Pancreas (tissue), 10 donors: ENCODE results near the gene FMO1. TPM values are rescaled to one million over a fixed set of nuclear protein-coding genes. Genes with fewer than 3 reads are reported as not detected.

ENCODE experiments used
- ATAC-seq, 4 donors: fragments of 200-7000 bp; cut with Tn5 transposase; one replicate each; pipeline versions ENCODE4 v1.8.0 to v1.9.1; 2020; ENCODE audit warnings: mild to moderate bottlenecking in 4 of 4, moderate library complexity in 4 of 4
- DNase-seq, 6 donors: peaks; one replicate each; pipeline ENCODE4 v3.0.0-alpha.2; 2020
- FAIRE-seq: peaks from 2 replicates; lab custom pipeline; 2012; peaks lifted over from hg19 to GRCh38; lab: Jason Lieb, UNC
- H3K27ac ChIP-seq, 4 donors: fragments of 200-600 bp; sonication (generic); 1 replicate in 3 of 4; 2 replicates in 1 of 4; pipeline versions ENCODE4 v1.5.0 to v1.8.0; 2020
- H3K27me3 ChIP-seq, 4 donors: fragments of 200-600 bp; one replicate each; pipeline ENCODE4 v1.8.0; 2021
- H3K36me3 ChIP-seq, 3 donors: fragments of 200-600 bp; sonication (generic) in 1 of 3; one replicate each; pipeline versions ENCODE4 v1.5.0 to v1.8.0; 2020 to 2021
- H3K4me1 ChIP-seq, 3 donors: fragments of 200-600 bp; one replicate each; pipeline ENCODE4 v1.8.0; 2021
- H3K4me3 ChIP-seq, 4 donors: fragments of 200-600 bp; sonication (generic) in 2 of 4; one replicate each; pipeline versions ENCODE4 v1.5.0 to v1.8.0; 2020 to 2021
- H3K9me3 ChIP-seq, 4 donors: fragments of 200-600 bp; one replicate each; pipeline ENCODE4 v1.8.0; 2021
- CTCF ChIP-seq, 4 donors: fragments of 200-600 bp; sonication (generic) in 3 of 4; IDR thresholded peaks; one replicate each; pipeline versions ENCODE4 v1.5.0 to v1.8.0; 2021; ENCODE audit warnings: antibody characterized with exemption in 4 of 4
- WGBS, 2 donors: extraction: QIAGEN DNeasy Blood & Tissue Kit; methylation state at CpG; one replicate each; pipeline ENCODE4 v1.1.7; 2013; 5-methylcytosine and 5-hydroxymethylcytosine counted together
- intact Hi-C, 3 donors: fragments of 100-400 bp; cut with DNase I; formaldehyde crosslinking; loops; one replicate each; pipeline versions ENCODE4 v1.11.1 to v1.14.2; 2022
- polyA plus RNA-seq, 2 donors: library from polyadenylated mRNA; stranded (reverse); fragments of 200-250 nt; gene quantifications; one replicate each; pipeline ENCODE4 v1.2.3, GENCODE V29; 2013
- total RNA-seq, 6 donors: library from RNA; stranded (reverse); fragmentation: NEBNext Ultra II Directional in 4 of 6; extraction: Animal tissue kit (Norgen Biotek cat#: 25700) in 4 of 6; gene quantifications; one replicate each; pipeline versions ENCODE4 v1.2.1 to v1.2.4, GENCODE V29; 2021 to 2023
- donor health status: healthy with polysubstance abuse.
- donor health status: DM: no; HTN: no; CAD: no; lungs with moderate emphysema.
- donor health status: DM: no; HTN: no; CAD: no.
- donor health status: control.
- donor health status: control.
- donor health status: Bipolar disorder and iron deficiency.
- donor health status: DM: yes; HTN: yes; CAD: no.
- donor health status: DM: no; HTN: no; CAD: no.
- donor health status: DM: no; HTN: no; CAD: no.
- donor health status: DM: yes; HTN: yes; CAD: no.

Gene FMO1
- total and polyA plus RNA-seq, 8 donors = 0.37 to 5.4 (median 1.4) TPM

GRCh38 chr1:171267391-171267790 is 19.1 kb downstream of the FMO1 start:
- DNase-seq (no peak), ATAC-seq (no peak), FAIRE-seq (no peak)
- Histone ChIP-seq H3K27ac (no peak overlapping the region), H3K27me3 (no peaks in the 10 kb centered on the region), H3K4me1 (no peaks in the 10 kb centered on the region), H3K36me3 (no peaks in the 10 kb centered on the region), H3K9me3 (no peaks in the 10 kb centered on the region), H3K4me3 (no peak overlapping the region)
- intact Hi-C loops = no loop called here
- 59 to 60% methylated on average over 1 of the region's 1 CpG for WGBS, 2 donors
- no peak for TF ChIP-seq CTCF (IDR thresholded peaks at IDR 0.05)

GRCh38 chr1:171270806-171271205 is 22.5 kb downstream of the FMO1 start:
- intact Hi-C loops = no loop called here
- Histone ChIP-seq H3K9me3 (no peaks in the 10 kb centered on the region), H3K36me3 (no peaks in the 10 kb centered on the region), H3K27ac (no peak overlapping the region), H3K4me3 (no peak overlapping the region), H3K4me1 (no peaks in the 10 kb centered on the region), H3K27me3 (no peaks in the 10 kb centered on the region)
- WGBS, 2 donors = 81 to 84% methylated on average over 2 of the region's 2 CpGs
- FAIRE-seq (no peak), ATAC-seq (no peak), DNase-seq (no peak)
- no peak for TF ChIP-seq CTCF (IDR thresholded peaks at IDR 0.05)

GRCh38 chr1:171277534-171277933 is 29.2 kb downstream of the FMO1 start:
- no peaks in the 10 kb centered on the region for H3K36me3 ChIP-seq
- no peak for TF ChIP-seq CTCF (IDR thresholded peaks at IDR 0.05)
- 23 to 34% methylated on average over 2 of the region's 2 CpGs for WGBS, 2 donors

DNA sequence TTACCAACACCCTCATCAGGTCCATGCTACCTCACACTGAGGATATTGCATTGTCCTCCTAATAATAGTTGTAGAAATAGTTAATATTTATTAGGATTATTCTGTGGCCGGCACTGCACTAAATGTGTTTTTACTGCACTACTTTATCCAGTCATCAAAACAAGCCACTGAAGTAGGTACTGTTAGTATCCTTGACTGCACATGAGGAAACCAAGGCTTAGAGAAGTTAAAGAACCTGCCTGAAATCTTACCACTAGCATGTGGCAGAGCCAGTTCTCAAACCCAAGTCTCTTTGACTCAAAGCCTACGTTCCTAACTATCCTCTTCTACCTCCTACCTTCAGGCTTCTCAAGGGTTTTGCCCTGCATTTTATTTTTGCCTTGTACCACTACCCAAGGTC is 30.9 kb downstream of the FMO1 start:
- Histone ChIP-seq H3K4me3 (no peak overlapping the region), H3K27me3 (no peaks in the 10 kb centered on the region), H3K27ac (no peak overlapping the region), H3K4me1 (no peaks in the 10 kb centered on the region), H3K9me3 (no peaks in the 10 kb centered on the region), H3K36me3 (no peaks in the 10 kb centered on the region)
- intact Hi-C loops = no loop called here
- no peak for FAIRE-seq
- WGBS, 2 donors = 57 to 68% methylated on average over 2 of the region's 2 CpGs
- TF ChIP-seq CTCF (IDR thresholded peaks at IDR 0.05) = no peak
- DNase-seq = no peak
- ATAC-seq = no peak

More at GRCh38 chr1:171277534-171277933, 29.2 kb downstream of the FMO1 start:
- DNase-seq (no peak), FAIRE-seq (no peak), ATAC-seq (no peak)
- Histone ChIP-seq H3K9me3 (no peaks in the 10 kb centered on the region), H3K4me1 (no peaks in the 10 kb centered on the region), H3K27ac (no peak overlapping the region), H3K4me3 (no peak overlapping the region), H3K27me3 (no peaks in the 10 kb centered on the region)
- intact Hi-C loops = no loop called here

DNA sequence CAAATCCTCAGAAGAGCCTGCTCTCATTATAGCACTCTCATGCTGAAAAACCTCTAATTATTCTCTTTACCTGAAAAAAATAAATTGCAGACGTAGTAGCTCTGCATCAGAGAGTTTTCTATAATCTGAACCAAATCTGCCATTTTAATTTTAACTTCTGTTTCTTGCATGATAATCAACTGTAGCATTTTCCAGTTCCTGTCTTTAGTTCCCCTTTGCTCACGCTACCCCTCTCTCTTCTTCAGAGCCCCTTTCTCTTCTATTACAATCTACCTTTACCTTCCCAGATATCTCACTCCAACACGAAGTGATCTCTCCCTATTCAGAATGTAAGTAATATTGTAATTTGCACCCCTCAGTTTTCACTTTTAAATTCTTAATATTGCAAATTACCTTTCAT is 31.4 kb downstream of the FMO1 start:
- no peak for TF ChIP-seq CTCF (IDR thresholded peaks at IDR 0.05)
- no peak for FAIRE-seq

More for the DNA sequence above, 31.4 kb downstream of the FMO1 start:
- no peak for DNase-seq
- H3K4me1 ChIP-seq = no peaks in the 10 kb centered on the region
- 63 to 68% methylated on average over 3 of the region's 3 CpGs for WGBS, 2 donors
- H3K27ac ChIP-seq = no peak overlapping the region
- ATAC-seq = no peak
- H3K36me3 ChIP-seq = no peaks in the 10 kb centered on the region
- no peak overlapping the region for H3K4me3 ChIP-seq
- intact Hi-C loops = no loop called here
- H3K9me3 ChIP-seq = no peaks in the 10 kb centered on the region
- H3K27me3 ChIP-seq = no peaks in the 10 kb centered on the region
